GM13976 (cell line): ENCODE results near the gene POLR3K.

Experiments
- DNase-seq: peaks from one replicate; pipeline ENCODE4 v3.0.0; 2012; ENCODE audit warnings: low spot score
- CTCF ChIP-seq: IDR thresholded peaks from 2 replicates; pipeline ENCODE4 v1.5.1; 2012; ENCODE audit warnings: borderline replicate concordance, mild to moderate bottlenecking; ENCODE audit not compliant: insufficient read depth; ENCODE audit errors: extremely low read depth, missing control alignments, control extremely low read depth
- in situ Hi-C: fragments of 300-500 bp; cut with MboI; formaldehyde crosslinking; loops from one replicate; pipeline ENCODE4 v1.12.0; 2022; ENCODE audit warnings: low sequenced_read_pairs, mixed read lengths, inconsistent platforms; ENCODE audit not compliant: unreplicated experiment

POLR3K gene

DNA sequence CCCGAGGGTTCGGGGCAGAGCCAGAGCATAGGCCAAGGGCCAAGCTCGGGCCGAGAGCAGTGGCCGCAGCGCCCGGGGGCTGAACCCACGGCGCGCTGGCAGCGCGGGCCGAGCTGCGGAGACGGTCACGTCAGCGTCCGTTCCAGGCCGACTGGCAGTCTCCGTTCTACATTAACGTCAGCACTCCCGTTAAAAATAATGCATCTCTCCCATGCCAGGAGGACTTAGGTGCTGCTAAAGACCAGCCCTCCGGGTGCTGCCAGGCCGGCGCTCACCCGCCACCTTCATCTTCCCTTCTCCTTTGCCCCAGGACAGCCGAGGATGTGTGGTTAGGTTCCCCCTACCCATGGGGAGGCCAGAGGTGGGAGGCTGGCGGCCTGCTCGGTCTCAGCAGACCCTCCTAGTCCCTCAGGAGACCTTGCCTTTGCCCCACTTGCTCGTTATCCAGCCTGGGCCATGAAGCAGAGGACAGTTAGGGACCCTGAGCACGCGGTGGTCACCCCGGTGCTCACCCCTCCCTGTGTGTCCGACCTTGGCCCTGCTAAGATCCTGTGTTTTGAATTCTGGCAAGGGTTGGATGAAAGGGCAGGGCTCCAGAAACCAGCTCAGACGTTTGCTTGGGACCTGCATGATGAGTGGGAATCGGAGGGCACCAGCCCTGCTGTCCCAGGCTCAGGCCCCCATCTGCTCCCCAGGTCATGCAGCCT lies 25.2 kb upstream of the POLR3K start:
- in situ Hi-C loops = no loop called here
- TF ChIP-seq CTCF = no peak
- DNase-seq = peak; percentile 74

DNA sequence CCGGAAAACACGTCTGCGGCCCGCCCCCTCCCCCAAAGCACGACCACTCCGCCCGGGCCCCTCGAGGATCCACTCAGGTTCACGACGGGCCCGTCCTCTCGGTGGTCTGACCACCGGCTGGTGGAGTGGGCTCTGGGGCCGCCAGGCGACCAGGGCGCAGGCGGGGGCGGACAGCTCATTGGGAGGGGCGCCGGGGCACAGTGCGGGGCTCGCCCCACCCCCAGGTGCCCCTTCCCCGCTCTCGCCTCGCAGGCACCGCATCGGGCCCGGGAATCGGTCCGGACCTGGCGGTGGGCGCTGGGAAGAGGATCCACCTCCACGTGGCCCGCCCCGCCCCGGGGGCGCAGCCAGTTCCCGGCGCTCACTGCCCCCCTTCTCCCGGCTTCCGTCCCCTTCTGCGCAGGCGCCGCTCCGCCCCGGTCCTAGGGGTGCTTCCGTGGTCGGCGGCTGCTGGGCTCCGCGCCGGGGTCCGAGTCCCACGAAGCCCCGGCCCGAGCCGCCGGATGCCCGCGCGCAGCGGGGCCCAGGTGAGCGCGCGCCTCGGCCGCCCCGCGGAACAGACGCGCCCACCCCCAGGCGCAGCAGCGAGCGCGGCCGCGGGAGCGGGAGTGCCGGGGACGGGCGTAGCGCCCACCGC lies 24.5 kb upstream of the POLR3K start, which contains the start of gene MPG:
MPG (plus strand) TSS at position 419 of the 637 bp plus-strand sequence; CDS start at position 504, 85 bp downstream.
- in situ Hi-C loops = no loop called here
- TF ChIP-seq CTCF = no peak
- peak; percentile 99 for DNase-seq

DNA sequence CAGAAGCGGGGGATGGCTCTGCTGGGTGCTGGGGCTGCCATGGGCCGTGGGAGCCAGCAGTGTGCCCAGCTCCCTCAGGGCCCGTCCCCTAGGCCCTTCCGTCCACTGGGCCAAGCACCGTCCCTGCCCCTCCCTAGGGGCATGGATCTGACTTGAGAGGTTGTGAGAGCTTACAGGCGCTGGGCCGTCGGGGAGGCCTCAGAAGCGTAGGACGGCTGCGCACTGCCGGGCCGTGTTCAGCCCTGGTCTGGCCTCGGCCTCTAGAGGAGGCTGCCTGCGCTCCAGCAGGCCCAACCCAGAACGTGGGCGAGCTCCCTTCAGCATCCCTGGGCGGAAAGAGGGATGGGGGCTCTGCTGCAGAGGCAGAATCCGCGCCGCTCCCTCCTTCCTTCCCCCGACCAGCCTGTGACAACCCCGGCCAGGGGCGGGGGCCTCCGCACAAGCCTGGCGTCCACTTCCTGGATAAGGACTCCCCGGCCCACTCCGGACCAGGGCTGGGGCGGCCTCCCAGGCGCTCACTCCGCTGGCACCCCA lies 23.9 kb upstream of the POLR3K start:
- no peak for TF ChIP-seq CTCF
- in situ Hi-C loops = no loop called here
- peak; percentile 83 for DNase-seq

DNA sequence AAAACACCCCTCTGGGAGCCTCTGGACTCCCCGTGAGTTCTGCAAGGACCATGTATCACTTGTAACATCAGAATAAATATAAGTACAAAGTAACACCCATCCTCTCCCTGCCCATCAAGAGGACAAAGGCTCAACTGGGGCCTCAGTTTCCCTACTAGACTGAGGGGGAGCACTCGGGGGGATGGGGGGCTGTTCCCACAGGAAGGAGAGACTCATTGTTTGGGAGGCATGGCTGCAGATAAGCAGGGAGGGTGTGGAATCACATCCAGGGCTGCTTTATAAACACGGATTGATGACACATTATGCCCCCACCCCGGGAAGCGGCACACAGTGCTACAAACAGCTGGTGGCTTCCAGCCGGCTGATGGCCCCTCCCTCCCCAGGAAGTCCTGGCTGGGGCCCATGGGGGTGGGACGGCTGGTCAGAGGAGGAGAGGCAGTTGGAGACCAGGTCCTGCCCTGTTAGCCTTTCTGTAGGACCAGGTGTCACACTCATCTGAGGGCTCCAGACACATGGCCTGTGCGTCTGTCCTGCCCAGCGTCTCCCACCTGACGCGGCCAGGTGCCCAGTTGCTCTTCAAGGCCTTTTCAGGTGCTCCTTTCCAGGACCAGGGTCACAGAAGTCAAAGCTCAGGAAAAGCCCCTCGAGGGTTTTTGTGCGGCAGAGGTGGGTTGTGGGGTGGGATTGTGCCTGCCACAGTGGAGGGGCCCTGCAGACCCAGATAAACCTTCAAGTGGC lies 23.3 kb upstream of the POLR3K start:
- DNase-seq = peak; percentile 63
- in situ Hi-C loops = no loop called here
- no peak for TF ChIP-seq CTCF

GRCh38 chr16:75580-76501 lies 22.4 kb upstream of the POLR3K start:
- DNase-seq = no peak
- no peak for TF ChIP-seq CTCF
- in situ Hi-C loops = no loop called here
